HepG2 (cell line): ENCODE measurements around the gene MPV17L2. TPM values are rescaled to one million over a fixed set of nuclear protein-coding genes. Genes with fewer than 3 reads are reported as not detected.
A peak's percentile ranks its signal among the peaks of the same experiment; 100 is the strongest.

Experiments used
- ARNT2 ChIP-seq: sonication (generic); formaldehyde crosslinking; IDR thresholded peaks from 2 replicates; pipeline ENCODE4 v1.8.0; 2022; ENCODE audit warnings: mild to moderate bottlenecking, low read depth, missing genetic modification reagents, moderate library complexity
- EHMT2 ChIP-seq: fragments of 200-600 bp; sonication (generic); IDR thresholded peaks from 2 replicates; pipeline ENCODE4 v1.7.0; 2017; ENCODE audit warnings: antibody characterized with exemption, low read depth, low read length, borderline replicate concordance
- FOXA1 ChIP-seq, 2 experiments: fragments of 450-650 bp in 1 of 2; sonication (generic) in 1 of 2; formaldehyde crosslinking in 1 of 2; IDR thresholded peaks; 2 replicates each; pipeline versions ENCODE4 v1.4.0 to v1.6.1; 2016 to 2020; ENCODE audit warnings: missing genetic modification reagents in 1 of 2
- IKZF4 ChIP-seq: sonication (generic); formaldehyde crosslinking; IDR thresholded peaks from 2 replicates; pipeline ENCODE4 v1.5.1; 2020; ENCODE audit warnings: borderline replicate concordance, mild to moderate bottlenecking, low read depth, missing genetic modification reagents; ENCODE audit errors: not compliant biosample characterization
- JUNB ChIP-seq: sonication (generic); formaldehyde crosslinking; IDR thresholded peaks from 2 replicates; pipeline ENCODE4 v1.8.0; 2022; ENCODE audit warnings: missing genetic modification reagents, mild to moderate bottlenecking, borderline replicate concordance
- KLF16 ChIP-seq, 2 experiments: sonication (generic) in 1 of 2; formaldehyde crosslinking in 1 of 2; IDR thresholded peaks; 2 replicates each; pipeline versions ENCODE4 v1.6.1 to v1.8.0; 2016 to 2023; ENCODE audit warnings: missing genetic modification reagents in 2 of 2, missing compliant biosample characterization in 1 of 2
- NFE2L2 ChIP-seq: fragments of 150-350 bp; IDR thresholded peaks from 2 replicates; pipeline ENCODE4 v1.6.1; 2014; ENCODE audit warnings: low read length
- PBX3 ChIP-seq: sonication (generic); formaldehyde crosslinking; IDR thresholded peaks from 2 replicates; pipeline ENCODE4 v1.8.1; 2023; ENCODE audit warnings: missing genetic modification reagents, inconsistent platforms, borderline replicate concordance
- RNF219 ChIP-seq: sonication (generic); formaldehyde crosslinking; IDR thresholded peaks from 2 replicates; pipeline ENCODE4 v1.5.0; 2020; ENCODE audit warnings: mild to moderate bottlenecking, missing genetic modification reagents
- SCMH1 ChIP-seq: sonication (generic); formaldehyde crosslinking; IDR thresholded peaks from 2 replicates; pipeline ENCODE4 v1.9.0; 2021; ENCODE audit warnings: missing genetic modification reagents, mild to moderate bottlenecking, borderline replicate concordance
- SKI ChIP-seq: fragments of 450-650 bp; IDR thresholded peaks from one replicate; pipeline ENCODE4 v1.6.1; 2018; ENCODE audit warnings: mild to moderate bottlenecking; ENCODE audit not compliant: partially characterized antibody
- ZHX1 ChIP-seq: sonication (generic); formaldehyde crosslinking; IDR thresholded peaks from 2 replicates; pipeline ENCODE4 v1.8.1; 2022; ENCODE audit warnings: low read depth, mild to moderate bottlenecking, missing genetic modification reagents
- ZMYM4 ChIP-seq: sonication (generic); formaldehyde crosslinking; IDR thresholded peaks from 2 replicates; pipeline ENCODE4 v1.8.1; 2023; ENCODE audit warnings: mild to moderate bottlenecking, missing genetic modification reagents
- ZNF10 ChIP-seq: sonication (generic); formaldehyde crosslinking; IDR thresholded peaks from 2 replicates; pipeline ENCODE4 v1.4.0; 2020; ENCODE audit warnings: mild to moderate bottlenecking, low read depth, missing genetic modification reagents, borderline replicate concordance
- ZNF136 ChIP-seq: sonication (generic); formaldehyde crosslinking; IDR thresholded peaks from 2 replicates; pipeline ENCODE4 v1.8.1; 2022; ENCODE audit warnings: low read depth, mild to moderate bottlenecking, moderate library complexity, missing genetic modification reagents
- ZNF138 ChIP-seq: sonication (generic); formaldehyde crosslinking; IDR thresholded peaks from 2 replicates; pipeline ENCODE4 v1.5.0; 2020; ENCODE audit warnings: mild to moderate bottlenecking, low read depth, missing genetic modification reagents
- ZNF44 ChIP-seq: sonication (generic); formaldehyde crosslinking; IDR thresholded peaks from 2 replicates; pipeline ENCODE4 v1.5.1; 2020; ENCODE audit warnings: mild to moderate bottlenecking, missing genetic modification reagents
- ZNF503 ChIP-seq: sonication (generic); formaldehyde crosslinking; IDR thresholded peaks from 2 replicates; pipeline ENCODE4 v1.4.0; 2020; ENCODE audit warnings: missing genetic modification reagents
- ZNF709 ChIP-seq: sonication (generic); formaldehyde crosslinking; IDR thresholded peaks from 2 replicates; pipeline ENCODE4 v1.5.0; 2020; ENCODE audit warnings: mild to moderate bottlenecking, missing genetic modification reagents
- ZNF782 ChIP-seq: sonication (generic); formaldehyde crosslinking; IDR thresholded peaks from 2 replicates; pipeline ENCODE4 v1.4.0; 2020; ENCODE audit warnings: missing genetic modification reagents, mild to moderate bottlenecking, borderline replicate concordance
- ZSCAN30 ChIP-seq: sonication (generic); formaldehyde crosslinking; IDR thresholded peaks from 2 replicates; pipeline ENCODE4 v1.5.0; 2020; ENCODE audit warnings: mild to moderate bottlenecking, missing genetic modification reagents
- polyA plus RNA-seq, 8 experiments: library from polyadenylated mRNA; depleted of rRNA in 3 of 8; stranded (reverse) in 7 of 8; unstranded in 1 of 8; fragments of >200 nt; fragmentation: Illumina TruSeq in 4 of 8; extraction: Trizol in 4 of 8; gene quantifications; 2 replicates each; pipeline versions ENCODE4 v1.2.1 to v1.2.3, GENCODE V29; 2011 to 2016; ENCODE audit warnings: low read depth in 4 of 8, missing spikeins in 1 of 8, mixed read lengths in 1 of 8; ENCODE audit not compliant: insufficient read depth in 1 of 8
- total RNA-seq, 5 experiments: library from RNA; depleted of rRNA; stranded (reverse); fragments of >200 nt; fragmentation: Illumina TruSeq; extraction: Trizol; gene quantifications; 2 replicates each; pipeline ENCODE4 v1.2.3, GENCODE V29; 2016; ENCODE audit warnings: low read depth in 1 of 5

MPV17L2 gene
- total and polyA plus RNA-seq, 2 of the 13 experiments (the other 11 are each of a cell fraction or from before 2014, with no cell fraction given), result 13.6 to 16.7 TPM

GRCh38 chr19:18152817-18153555 is 40.0 kb upstream of the MPV17L2 start, which contains the start of gene PIK3R2 (continued):
- TF ChIP-seq ZHX1 (CRISPR knock-in tag), result no peak
- no peak for TF ChIP-seq ZNF10
- peak; percentile 23 for TF ChIP-seq SKI
- TF ChIP-seq ZSCAN30 (CRISPR knock-in tag), result no peak
- no peak for TF ChIP-seq ZNF138 (CRISPR knock-in tag)
- no peak for TF ChIP-seq ZNF503
- TF ChIP-seq NFE2L2, result no peak
- TF ChIP-seq IKZF4 (CRISPR knock-in tag), result no peak
- TF ChIP-seq RNF219 (CRISPR knock-in tag), result no peak
- TF ChIP-seq JUNB, result no peak
- TF ChIP-seq ZNF44 (CRISPR knock-in tag), result no peak
- TF ChIP-seq ZNF136 (CRISPR knock-in tag), result no peak
- TF ChIP-seq FOXA1 (IDR thresholded peaks at IDR 0.05), result no peak
- no peak for TF ChIP-seq FOXA1 (CRISPR knock-in tag; IDR thresholded peaks at IDR 0.05)
- TF ChIP-seq SCMH1 (CRISPR knock-in tag), result no peak
- no peak; the same call in 1 of the 2 replicates for TF ChIP-seq ARNT2 (CRISPR knock-in tag)
- TF ChIP-seq ZNF782 (CRISPR knock-in tag), result no peak
- TF ChIP-seq ZNF709 (CRISPR knock-in tag), result no peak; the same call in 1 of the 2 replicates
- no peak for TF ChIP-seq PBX3 (CRISPR knock-in tag)
- 0 out of 2 replicates have a peak, but pooled peaks have one; percentile 18 for TF ChIP-seq ZMYM4 (CRISPR knock-in tag)
- TF ChIP-seq EHMT2, result no peak
- TF ChIP-seq KLF16 (CRISPR knock-in tag; IDR thresholded peaks at IDR 0.05), result no peak
